Fibroblast of the aortic adventitia (primary cell): ENCODE results near the gene NFKB1. TPM values are rescaled to one million over a fixed set of nuclear protein-coding genes. Genes with fewer than 3 reads are reported as not detected.

Source experiments
- DNase-seq: peaks from one replicate; pipeline ENCODE4 v3.0.0-alpha.2; 2010; ENCODE audit warnings: low read depth
- H3K4me3 ChIP-seq: 2 replicates; pipeline ENCODE4 v1.5.1; 2011; ENCODE audit warnings: low read depth, mild to moderate bottlenecking, control low read depth, low read length, moderate library complexity
- total RNA-seq: library from RNA; depleted of rRNA; stranded (reverse); fragments of >200 nt; gene quantifications from 2 replicates; pipeline ENCODE4 v1.2.3, GENCODE V29; 2012; ENCODE audit warnings: low replicate concordance
- TF ChIP-seq, protein P1 (sequence below): IDR thresholded peaks from 2 replicates; pipeline ENCODE4 v1.5.1; 2011; ENCODE audit warnings: mild to moderate bottlenecking, low read length, control low read depth, inconsistent platforms; ENCODE audit not compliant: insufficient read depth

The NFKB1 gene
- total RNA-seq, 1 donor = 21.3 TPM

DNA sequence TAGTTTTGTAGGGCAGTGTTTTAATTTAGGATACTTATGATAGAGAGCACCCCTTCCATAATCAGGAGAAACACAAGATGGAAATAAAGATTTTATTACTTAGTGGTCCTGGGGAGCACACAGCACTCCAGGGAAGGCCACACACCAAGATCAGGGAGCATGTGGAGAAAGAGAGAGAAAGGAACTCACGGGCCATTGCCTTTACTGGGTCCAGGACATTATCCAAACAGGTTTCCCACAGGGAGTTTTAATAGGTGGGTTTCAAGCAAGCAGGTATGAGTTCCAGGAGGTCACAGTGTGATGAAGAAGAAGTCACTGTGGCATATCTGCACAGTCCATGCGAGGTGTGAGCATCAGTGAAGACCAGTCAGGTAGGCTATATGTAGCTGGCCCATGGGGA lies 46.8 kb downstream of the NFKB1 start:
- no peak overlapping the region for H3K4me3 ChIP-seq
- TF ChIP-seq, protein P1, sequence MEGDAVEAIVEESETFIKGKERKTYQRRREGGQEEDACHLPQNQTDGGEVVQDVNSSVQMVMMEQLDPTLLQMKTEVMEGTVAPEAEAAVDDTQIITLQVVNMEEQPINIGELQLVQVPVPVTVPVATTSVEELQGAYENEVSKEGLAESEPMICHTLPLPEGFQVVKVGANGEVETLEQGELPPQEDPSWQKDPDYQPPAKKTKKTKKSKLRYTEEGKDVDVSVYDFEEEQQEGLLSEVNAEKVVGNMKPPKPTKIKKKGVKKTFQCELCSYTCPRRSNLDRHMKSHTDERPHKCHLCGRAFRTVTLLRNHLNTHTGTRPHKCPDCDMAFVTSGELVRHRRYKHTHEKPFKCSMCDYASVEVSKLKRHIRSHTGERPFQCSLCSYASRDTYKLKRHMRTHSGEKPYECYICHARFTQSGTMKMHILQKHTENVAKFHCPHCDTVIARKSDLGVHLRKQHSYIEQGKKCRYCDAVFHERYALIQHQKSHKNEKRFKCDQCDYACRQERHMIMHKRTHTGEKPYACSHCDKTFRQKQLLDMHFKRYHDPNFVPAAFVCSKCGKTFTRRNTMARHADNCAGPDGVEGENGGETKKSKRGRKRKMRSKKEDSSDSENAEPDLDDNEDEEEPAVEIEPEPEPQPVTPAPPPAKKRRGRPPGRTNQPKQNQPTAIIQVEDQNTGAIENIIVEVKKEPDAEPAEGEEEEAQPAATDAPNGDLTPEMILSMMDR = no peak
- no peak for DNase-seq

DNA sequence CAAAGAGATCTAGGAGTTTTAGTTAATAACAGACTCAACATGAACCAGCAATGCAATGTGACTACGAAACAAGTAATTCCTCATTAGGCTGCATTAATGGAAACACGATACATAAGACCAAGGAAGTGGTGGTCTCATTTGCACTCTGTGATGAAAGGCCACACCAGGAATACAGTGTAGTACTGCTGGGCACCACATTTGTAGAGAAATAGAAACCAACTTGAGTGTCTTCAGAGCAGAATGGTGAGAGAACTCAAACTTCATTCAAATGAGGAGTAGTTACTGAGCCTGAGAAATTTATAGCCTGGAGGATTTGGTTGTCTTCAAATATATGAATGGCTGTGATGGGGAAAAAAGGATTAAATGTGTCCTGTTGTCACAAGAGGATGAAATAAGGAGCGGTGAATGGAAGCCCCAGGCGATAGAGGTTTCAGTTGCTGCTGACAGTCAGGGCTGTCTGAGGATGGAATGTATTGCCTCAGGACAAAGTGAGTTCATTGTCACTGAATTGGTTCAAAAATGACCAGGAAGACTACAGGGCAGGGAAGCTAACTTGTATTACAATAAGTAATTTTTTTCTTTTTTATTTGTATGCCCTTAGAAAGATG lies 50.9 kb downstream of the NFKB1 start:
- H3K4me3 ChIP-seq = no peak overlapping the region
- TF ChIP-seq, protein P1 = no peak
- no peak for DNase-seq

DNA sequence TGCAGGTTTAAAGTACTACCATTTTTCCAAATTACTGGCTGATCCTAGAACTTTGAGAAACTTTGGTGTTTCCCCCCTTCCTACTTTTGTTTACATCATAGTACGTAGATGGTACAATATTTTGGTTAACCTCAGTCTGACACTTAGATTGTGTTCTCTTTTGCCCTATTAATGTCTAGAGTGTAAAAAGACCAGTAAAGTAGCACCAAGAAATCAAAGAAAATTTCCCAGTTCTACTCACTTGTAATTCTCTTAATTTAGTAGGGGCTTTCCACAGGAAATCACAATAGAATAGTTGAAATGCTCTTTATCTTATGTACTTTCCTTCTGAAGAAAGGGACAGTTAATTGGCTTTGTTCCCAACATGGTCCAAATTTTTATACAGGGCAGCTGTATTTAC lies 51.6 kb downstream of the NFKB1 start:
- DNase-seq = peak; percentile 60
- no peak overlapping the region for H3K4me3 ChIP-seq
- TF ChIP-seq, protein P1 = no peak

DNA sequence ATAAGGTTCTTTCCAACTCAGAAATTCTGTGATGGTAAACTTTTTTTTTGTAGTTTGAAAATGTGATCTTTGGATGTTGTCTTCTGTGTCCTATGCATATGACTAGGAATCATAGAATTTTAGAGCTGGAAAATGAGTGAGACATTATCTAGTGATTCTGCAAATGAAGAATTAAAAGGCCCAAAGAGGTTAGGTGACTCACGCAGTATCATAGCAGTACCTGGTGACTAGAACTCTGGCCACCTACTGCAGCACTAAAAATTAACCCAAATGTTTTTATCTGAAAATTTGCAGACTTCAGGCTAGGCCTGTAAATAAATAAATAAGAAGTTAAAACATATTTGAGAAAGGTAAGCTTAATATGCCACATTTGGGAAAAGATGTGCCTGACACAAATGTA lies 52.8 kb downstream of the NFKB1 start:
- no peak for DNase-seq
- TF ChIP-seq, protein P1 = no peak
- H3K4me3 ChIP-seq = no peak overlapping the region

DNA sequence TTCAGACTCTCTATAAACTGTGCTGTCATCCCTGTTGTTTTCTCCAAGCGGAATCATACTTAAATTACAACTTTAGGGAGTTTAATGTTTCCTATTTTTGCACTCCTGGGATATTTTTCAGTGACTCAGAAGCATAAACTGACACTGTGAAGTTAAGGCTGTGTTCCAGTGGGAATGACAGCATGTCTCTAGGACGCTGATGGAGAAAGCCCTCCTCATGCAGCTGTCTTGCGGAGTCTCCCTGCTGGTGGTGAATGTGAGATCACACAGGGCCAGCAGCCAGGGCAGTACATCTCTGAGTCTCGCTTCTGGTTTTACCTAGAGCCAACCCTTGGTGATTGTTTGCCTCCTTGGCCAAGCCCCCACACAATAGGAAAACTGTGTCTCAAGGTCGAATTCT lies 53.3 kb downstream of the NFKB1 start:
- DNase-seq = peak; percentile 39
- H3K4me3 ChIP-seq = no peak overlapping the region
- TF ChIP-seq, protein P1 = no peak

DNA sequence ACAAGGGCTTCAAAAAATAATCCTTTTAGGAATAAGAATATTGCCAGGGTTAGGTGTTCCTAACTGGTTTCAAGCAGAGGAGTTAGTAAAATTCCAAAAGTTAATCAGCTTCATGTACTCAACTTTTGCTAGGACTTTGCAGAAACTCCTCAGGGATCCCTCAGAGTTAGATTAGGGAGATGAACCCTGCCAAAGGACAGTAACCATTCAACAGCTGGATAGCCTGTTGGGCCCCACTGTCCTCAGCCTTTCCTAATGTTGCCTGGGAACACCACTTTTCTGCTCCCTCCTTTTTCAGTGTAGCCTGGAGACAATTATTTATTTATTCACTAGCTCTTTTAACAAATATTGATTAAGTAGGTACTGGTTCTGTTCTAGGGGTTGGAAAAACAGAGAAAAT lies 53.8 kb downstream of the NFKB1 start:
- no peak overlapping the region for H3K4me3 ChIP-seq
- TF ChIP-seq, protein P1 = no peak

DNA sequence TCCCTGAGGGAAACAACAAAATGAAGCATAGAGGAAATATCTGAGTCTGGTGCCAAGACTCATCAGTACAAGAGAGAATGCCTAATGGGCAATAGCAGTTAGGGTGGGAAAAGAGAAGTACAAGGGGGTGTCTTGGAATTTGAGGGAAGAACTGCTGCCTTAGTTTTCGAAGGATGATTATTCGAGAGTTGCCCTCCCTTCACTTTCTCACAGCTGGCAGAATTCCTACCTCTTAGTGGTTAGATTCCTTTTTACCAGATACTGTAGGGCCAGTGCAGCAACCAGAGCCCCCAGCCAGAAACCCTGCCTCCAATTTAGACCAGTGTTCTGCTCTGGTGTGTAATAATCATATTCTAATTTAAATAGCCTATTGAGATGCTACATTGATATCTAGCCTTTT lies 56.5 kb downstream of the NFKB1 start:
- TF ChIP-seq, protein P1 = no peak
- no peak overlapping the region for H3K4me3 ChIP-seq
- no peak for DNase-seq

More for the DNA sequence above, 53.8 kb downstream of the NFKB1 start:
- DNase-seq = no peak
